Measurements from ENCODE around the gene DBF4B. TPM values are rescaled to one million over a fixed set of nuclear protein-coding genes. Genes with fewer than 3 reads are reported as not detected.

Gene DBF4B
- total and polyA plus RNA-seq, 10 of the 15 experiments (the other 5 are each of a cell fraction or from before 2014, with no cell fraction given), result 2.4 to 24.6 (median 16.9) TPM

DNA sequence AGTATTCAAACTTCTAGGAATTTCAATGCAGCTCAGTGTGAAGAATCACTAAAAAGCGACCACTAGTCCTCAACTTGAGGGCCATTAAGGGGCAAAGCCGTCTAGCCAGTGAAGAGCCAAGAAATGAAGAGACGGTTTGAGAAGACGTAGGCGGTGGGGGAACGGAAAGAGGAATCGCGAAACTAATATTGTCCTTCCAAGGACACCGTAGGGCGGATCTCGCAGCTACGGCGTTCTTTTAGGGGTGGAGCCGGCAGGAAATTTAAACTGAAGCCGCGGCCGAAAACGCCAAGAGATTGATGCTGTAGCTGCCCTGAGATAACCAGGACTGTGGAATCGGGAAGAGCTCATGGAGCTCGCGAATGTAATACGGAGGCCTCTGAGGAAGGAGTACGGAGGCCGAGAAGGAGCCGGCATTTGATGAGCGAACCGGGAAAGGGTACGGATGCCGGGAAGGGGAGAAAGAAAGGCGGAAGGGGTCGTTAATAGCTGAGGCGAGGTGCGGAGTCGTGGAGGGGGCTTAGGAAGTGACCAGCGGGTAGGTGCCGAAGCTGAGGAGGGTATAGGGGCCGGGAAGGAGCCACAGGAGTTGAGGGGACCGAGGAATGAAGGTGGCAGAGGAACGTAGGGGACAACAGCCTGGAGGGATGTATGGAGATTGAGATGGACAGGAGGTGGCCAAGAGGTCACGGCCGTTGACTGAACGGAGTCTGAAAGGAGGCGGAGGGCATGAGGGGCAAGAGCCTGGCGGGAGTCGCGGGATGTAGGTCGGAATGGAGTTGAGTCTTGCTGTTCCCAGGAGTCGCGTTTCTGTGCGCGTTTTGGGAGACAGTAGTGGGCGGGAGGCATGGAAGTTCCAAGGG is at the start of gene DBF4B (continued):
- TF ChIP-seq RCOR1 (conservative IDR thresholded peaks at IDR 0.05; ENCODE audit: low read depth, low read length) (no peak), BCL11A (IDR thresholded peaks at IDR 0.05; ENCODE audit: low read depth, low read length) (no peak), YBX1 (IDR thresholded peaks at IDR 0.05) (no peak), ZZZ3 (IDR thresholded peaks at IDR 0.05; ENCODE audit: control insufficient read depth, insufficient read length, low read depth) (no peak), NFXL1 (IDR thresholded peaks at IDR 0.05; ENCODE audit: borderline replicate concordance) (no peak), MTA2 (IDR thresholded peaks at IDR 0.05; ENCODE audit: low read depth) (no peak; the same call in 1 of the 2 replicates), DPF2 (IDR thresholded peaks at IDR 0.05) (no peak), NBN (IDR thresholded peaks at IDR 0.05) (peak; percentile 92), NFYB (IDR thresholded peaks at IDR 0.05; ENCODE audit: insufficient read depth, low read depth, low read length) (no peak), ATF7 (IDR thresholded peaks at IDR 0.05; ENCODE audit: low read depth) (peak; percentile 90), TBL1XR1 (IDR thresholded peaks at IDR 0.05; ENCODE audit: low read depth, low read length) (no peak), ZNF217 (IDR thresholded peaks at IDR 0.05) (no peak), EZH2 (IDR thresholded peaks at IDR 0.05; ENCODE audit: borderline replicate concordance, control insufficient read depth, low read depth, low read length) (no peak), ZNF592 (IDR thresholded peaks at IDR 0.05) (no peak), POLR2AphosphoS2 (IDR thresholded peaks at IDR 0.05; ENCODE audit: low read depth, low read length) (0 out of 2 replicates have a peak, but pooled peaks have one; percentile 47), PAX8 (IDR thresholded peaks at IDR 0.05) (no peak), EP300 (IDR thresholded peaks at IDR 0.05; ENCODE audit: borderline replicate concordance in 1 of 2, control insufficient read depth in 1 of 2, low read depth in 2 of 2, low read length in 2 of 2) (no peak), FOS (IDR thresholded peaks at IDR 0.05; ENCODE audit: borderline replicate concordance, extremely low read depth, insufficient read length) (no peak), MXI1 (IDR thresholded peaks at IDR 0.05; ENCODE audit: low read depth, low read length) (no peak; the same call in 1 of the 2 replicates)
- TF ChIP-seq, protein P1, sequence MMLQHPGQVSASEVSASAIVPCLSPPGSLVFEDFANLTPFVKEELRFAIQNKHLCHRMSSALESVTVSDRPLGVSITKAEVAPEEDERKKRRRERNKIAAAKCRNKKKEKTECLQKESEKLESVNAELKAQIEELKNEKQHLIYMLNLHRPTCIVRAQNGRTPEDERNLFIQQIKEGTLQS (IDR thresholded peaks at IDR 0.05; ENCODE audit: borderline replicate concordance, extremely low read depth, low read depth, low read length), result no peak
- TF ChIP-seq, protein P2, sequence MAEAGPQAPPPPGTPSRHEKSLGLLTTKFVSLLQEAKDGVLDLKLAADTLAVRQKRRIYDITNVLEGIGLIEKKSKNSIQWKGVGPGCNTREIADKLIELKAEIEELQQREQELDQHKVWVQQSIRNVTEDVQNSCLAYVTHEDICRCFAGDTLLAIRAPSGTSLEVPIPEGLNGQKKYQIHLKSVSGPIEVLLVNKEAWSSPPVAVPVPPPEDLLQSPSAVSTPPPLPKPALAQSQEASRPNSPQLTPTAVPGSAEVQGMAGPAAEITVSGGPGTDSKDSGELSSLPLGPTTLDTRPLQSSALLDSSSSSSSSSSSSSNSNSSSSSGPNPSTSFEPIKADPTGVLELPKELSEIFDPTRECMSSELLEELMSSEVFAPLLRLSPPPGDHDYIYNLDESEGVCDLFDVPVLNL (IDR thresholded peaks at IDR 0.05; ENCODE audit: low read depth, low read length), result peak; percentile 96
- TF ChIP-seq, protein P3, sequence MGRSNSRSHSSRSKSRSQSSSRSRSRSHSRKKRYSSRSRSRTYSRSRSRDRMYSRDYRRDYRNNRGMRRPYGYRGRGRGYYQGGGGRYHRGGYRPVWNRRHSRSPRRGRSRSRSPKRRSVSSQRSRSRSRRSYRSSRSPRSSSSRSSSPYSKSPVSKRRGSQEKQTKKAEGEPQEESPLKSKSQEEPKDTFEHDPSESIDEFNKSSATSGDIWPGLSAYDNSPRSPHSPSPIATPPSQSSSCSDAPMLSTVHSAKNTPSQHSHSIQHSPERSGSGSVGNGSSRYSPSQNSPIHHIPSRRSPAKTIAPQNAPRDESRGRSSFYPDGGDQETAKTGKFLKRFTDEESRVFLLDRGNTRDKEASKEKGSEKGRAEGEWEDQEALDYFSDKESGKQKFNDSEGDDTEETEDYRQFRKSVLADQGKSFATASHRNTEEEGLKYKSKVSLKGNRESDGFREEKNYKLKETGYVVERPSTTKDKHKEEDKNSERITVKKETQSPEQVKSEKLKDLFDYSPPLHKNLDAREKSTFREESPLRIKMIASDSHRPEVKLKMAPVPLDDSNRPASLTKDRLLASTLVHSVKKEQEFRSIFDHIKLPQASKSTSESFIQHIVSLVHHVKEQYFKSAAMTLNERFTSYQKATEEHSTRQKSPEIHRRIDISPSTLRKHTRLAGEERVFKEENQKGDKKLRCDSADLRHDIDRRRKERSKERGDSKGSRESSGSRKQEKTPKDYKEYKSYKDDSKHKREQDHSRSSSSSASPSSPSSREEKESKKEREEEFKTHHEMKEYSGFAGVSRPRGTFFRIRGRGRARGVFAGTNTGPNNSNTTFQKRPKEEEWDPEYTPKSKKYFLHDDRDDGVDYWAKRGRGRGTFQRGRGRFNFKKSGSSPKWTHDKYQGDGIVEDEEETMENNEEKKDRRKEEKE (IDR thresholded peaks at IDR 0.05), result no peak

Measured in GM12878 (cell line).